Transverse colon (tissue), 3 donors: ENCODE results near the gene RNF4.

Source experiments
- CTCF ChIP-seq, 5 experiments: fragments of 200-600 bp in 3 of 5; fragments of 450-650 bp in 2 of 5; sonication (generic) in 3 of 5; IDR thresholded peaks; 1 replicate in 2 of 5; 2 replicates in 3 of 5; pipeline ENCODE4 v1.5.1; 2016 to 2017; ENCODE audit warnings: antibody characterized with exemption in 5 of 5, inconsistent platforms in 3 of 5, mild to moderate bottlenecking in 2 of 5, moderate library complexity in 1 of 5
- POLR2A ChIP-seq: fragments of 450-650 bp; IDR thresholded peaks from one replicate; pipeline ENCODE4 v1.6.1; 2016; ENCODE audit warnings: antibody characterized with exemption, mild to moderate bottlenecking, moderate library complexity

DNA sequence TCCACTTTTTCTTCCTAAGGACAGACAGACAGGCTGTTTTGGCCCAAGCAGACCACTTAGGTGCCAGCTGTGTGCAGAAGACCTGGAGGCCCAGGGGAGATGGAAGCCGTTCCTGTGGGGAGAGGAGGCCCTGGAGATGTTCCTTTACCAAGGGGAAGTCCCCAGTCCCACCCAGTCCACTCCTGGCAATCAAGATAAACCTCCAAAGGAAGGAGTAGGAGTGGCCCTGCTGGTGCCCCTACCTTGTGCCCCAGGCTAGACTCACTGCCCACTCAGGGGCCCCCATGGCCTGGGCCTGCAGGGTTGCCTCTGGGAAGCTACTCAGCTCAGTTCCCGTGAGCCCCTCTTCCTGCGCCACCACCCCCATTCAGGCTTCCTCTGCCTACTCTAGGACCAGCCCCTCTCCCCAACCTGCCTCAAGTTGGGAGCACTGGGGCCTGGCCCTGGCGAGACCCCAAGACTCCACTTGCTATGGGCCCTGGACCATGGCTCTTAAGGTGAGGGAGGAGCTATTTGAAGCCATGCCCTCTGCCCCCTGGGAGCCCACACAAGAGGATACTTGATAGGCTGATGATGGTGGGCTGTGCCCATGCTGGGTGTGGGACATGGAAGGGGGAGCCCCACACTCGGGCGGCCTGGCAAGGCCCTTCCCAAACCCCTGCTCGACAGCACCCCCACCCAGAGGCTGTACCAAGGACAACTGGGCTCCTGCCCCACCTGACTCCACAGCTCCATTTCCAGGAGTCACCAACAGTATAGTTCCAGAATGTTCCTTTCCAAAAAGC lies 24.8 kb upstream of the RNF4 start:
- TF ChIP-seq CTCF (IDR thresholded peaks at IDR 0.05) (no peak), POLR2A (no peak)
